ENCODE measurements around the gene SH3TC2.

DNA sequence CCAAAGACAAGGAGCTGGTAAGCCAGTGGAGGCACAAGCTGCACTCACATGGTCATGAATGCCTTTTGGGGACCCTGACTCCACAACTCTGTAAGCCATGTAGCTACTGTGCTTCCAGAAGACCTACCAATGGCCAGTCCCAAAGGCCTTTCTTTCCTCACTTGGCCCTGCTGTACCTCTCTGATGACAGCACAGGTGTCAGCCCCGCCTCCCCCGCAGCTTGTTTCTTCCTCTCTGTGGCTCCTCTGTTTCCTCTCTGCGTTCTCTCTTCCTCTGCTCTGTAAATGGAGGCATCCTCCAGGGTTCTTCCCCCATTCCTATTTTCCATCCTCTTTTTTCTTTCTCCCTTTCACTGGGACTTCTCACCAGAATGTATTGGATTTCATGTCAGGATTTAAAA is 26.7 kb downstream of the SH3TC2 start:
- TF ChIP-seq FOXP2 (optimal IDR thresholded peaks at IDR 0.05; ENCODE audit: control extremely low read depth, extremely low read length, insufficient read depth), result no peak
- TF ChIP-seq POLR2AphosphoS5 (IDR thresholded peaks at IDR 0.05; ENCODE audit: borderline replicate concordance, low read depth, low read length), result no peak
